ENCODE measurements around the gene MRPL30.
"Not testable (repeated sequence)": the region's sequence is repeated elsewhere in the genome, so short reads cannot be mapped to it uniquely, and the experiment has no call there.

The MRPL30 gene

DNA sequence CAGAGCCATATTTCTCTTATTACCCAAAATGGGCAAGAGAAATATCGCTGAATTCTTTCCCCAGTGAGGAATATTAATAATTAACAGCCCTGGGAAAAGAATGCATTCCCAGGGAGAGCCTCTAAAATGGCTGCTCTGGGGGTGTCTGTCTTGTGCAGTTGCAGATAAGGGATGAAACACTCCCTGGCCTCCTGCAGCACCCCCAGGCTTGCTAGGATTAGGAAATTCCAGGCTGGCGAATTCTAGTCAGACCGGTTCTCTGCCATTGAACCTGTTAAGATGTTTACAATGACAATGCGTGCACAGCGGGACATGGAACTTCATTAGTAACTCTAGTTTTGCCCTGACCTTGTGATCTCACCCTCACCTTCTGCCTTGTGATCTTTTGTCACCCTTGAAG lies 24.5 kb downstream of the MRPL30 start:
- Histone ChIP-seq H3K9ac (ENCODE audit: low read depth, low read length, poor library complexity, severe bottlenecking) (no peak overlapping the region), H3K9me2 (replicated peaks; ENCODE audit: low read depth, low read length) (no peaks in the 10 kb centered on the region), H2AFZ (ENCODE audit: low read length) (no peak overlapping the region), H4K20me1 (ENCODE audit: insufficient read depth, low read length, poor library complexity, severe bottlenecking) (no peaks in the 10 kb centered on the region), H3K36me3 (ENCODE audit: insufficient read depth, low read length) (no peaks in the 10 kb centered on the region), H3K9me3 (ENCODE audit: insufficient read depth, low read depth, low read length) (no peaks in the 10 kb centered on the region), H3K4me1 (ENCODE audit: insufficient read depth, low read length, poor library complexity, severe bottlenecking) (no peaks in the 10 kb centered on the region), H3K4me3 (ENCODE audit: low read length, poor library complexity, severe bottlenecking) (no peak overlapping the region), H3K27me3 (ENCODE audit: insufficient read depth, low read length, poor library complexity, severe bottlenecking) (no peaks in the 10 kb centered on the region), H3F3A (ENCODE audit: low read depth) (no peaks in the 10 kb centered on the region), H3K79me2 (ENCODE audit: insufficient read depth, low read length) (no peaks in the 10 kb centered on the region), H3K4me2 (ENCODE audit: low read depth, low read length, poor library complexity, severe bottlenecking) (no peak overlapping the region)
- TF ChIP-seq, protein P1, sequence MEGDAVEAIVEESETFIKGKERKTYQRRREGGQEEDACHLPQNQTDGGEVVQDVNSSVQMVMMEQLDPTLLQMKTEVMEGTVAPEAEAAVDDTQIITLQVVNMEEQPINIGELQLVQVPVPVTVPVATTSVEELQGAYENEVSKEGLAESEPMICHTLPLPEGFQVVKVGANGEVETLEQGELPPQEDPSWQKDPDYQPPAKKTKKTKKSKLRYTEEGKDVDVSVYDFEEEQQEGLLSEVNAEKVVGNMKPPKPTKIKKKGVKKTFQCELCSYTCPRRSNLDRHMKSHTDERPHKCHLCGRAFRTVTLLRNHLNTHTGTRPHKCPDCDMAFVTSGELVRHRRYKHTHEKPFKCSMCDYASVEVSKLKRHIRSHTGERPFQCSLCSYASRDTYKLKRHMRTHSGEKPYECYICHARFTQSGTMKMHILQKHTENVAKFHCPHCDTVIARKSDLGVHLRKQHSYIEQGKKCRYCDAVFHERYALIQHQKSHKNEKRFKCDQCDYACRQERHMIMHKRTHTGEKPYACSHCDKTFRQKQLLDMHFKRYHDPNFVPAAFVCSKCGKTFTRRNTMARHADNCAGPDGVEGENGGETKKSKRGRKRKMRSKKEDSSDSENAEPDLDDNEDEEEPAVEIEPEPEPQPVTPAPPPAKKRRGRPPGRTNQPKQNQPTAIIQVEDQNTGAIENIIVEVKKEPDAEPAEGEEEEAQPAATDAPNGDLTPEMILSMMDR (conservative IDR thresholded peaks at IDR 0.05; ENCODE audit: low read length), result no peak
- no peak for TF ChIP-seq EZH2phosphoT487 (IDR thresholded peaks at IDR 0.05; ENCODE audit: borderline replicate concordance)

DNA sequence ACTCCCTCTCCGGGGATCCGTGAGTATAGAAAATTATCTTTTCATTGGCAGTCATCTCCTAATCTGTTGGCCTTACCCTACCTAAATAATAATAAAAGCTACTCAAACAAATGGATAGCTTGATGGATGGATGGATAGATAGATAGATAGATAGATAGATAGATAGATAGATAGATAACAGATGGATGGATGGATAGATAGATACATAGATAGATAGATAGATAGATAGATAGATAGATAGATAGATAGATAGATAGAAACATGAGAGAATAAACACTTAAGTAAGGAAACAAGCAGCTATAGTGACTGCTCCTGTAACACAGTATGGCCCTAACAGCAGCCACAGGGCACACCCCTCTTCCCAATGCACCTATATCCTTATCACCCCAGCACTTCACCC lies 35.1 kb downstream of the MRPL30 start:
- Histone ChIP-seq H3K9me2 (replicated peaks; ENCODE audit: low read depth, low read length) (no peaks in the 10 kb centered on the region), H3K27me3 (ENCODE audit: insufficient read depth, low read length, poor library complexity, severe bottlenecking) (no peaks in the 10 kb centered on the region), H3K79me2 (ENCODE audit: insufficient read depth, low read length) (no peaks in the 10 kb centered on the region), H3K36me3 (ENCODE audit: insufficient read depth, low read length) (no peaks in the 10 kb centered on the region), H3K9me3 (ENCODE audit: insufficient read depth, low read depth, low read length) (no peaks in the 10 kb centered on the region), H4K20me1 (ENCODE audit: insufficient read depth, low read length, poor library complexity, severe bottlenecking) (no peaks in the 10 kb centered on the region), H3F3A (ENCODE audit: low read depth) (no peaks in the 10 kb centered on the region), H3K4me2 (ENCODE audit: low read depth, low read length, poor library complexity, severe bottlenecking) (no peak overlapping the region), H3K9ac (ENCODE audit: low read depth, low read length, poor library complexity, severe bottlenecking) (no peak overlapping the region), H3K4me1 (ENCODE audit: insufficient read depth, low read length, poor library complexity, severe bottlenecking) (peaks cover 6% of the 10 kb centered on the region), H3K4me3 (ENCODE audit: low read length, poor library complexity, severe bottlenecking) (no peak overlapping the region), H2AFZ (ENCODE audit: low read length) (no peak overlapping the region)
- TF ChIP-seq, protein P1 (conservative IDR thresholded peaks at IDR 0.05; ENCODE audit: low read length), result no peak
- TF ChIP-seq EZH2phosphoT487 (IDR thresholded peaks at IDR 0.05; ENCODE audit: borderline replicate concordance), result no peak

DNA sequence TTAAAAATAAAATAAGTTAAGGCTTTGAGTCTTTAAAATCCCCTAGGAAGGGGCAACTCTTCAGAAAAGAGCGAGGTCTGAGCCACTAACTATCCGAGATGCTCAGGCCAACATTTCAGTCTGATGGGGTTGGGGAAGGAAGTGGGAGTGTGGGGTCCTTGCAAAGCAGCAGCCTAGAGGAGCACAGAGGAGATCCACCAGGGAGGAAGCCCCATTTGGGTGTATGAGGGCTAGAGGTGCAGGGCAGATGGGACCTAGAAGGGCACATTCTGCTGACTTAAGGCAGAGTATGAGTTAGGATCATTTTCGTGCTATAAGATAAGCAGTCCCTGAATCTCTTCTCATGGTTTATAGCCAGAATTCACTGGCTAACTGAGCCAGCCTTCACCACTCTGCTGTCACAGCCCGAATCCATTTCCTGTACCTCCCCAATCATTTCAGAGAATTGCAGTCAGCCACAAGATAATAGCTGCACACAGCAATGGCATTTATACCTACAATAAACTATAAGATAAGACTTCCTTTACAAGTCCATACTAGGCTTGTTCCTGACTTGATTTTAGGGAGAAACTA lies 37.0 kb downstream of the MRPL30 start:
- Histone ChIP-seq H3K4me1 (ENCODE audit: insufficient read depth, low read length, poor library complexity, severe bottlenecking) (peaks cover 6% of the 10 kb centered on the region), H4K20me1 (ENCODE audit: insufficient read depth, low read length, poor library complexity, severe bottlenecking) (no peaks in the 10 kb centered on the region), H3K79me2 (ENCODE audit: insufficient read depth, low read length) (no peaks in the 10 kb centered on the region), H3F3A (ENCODE audit: low read depth) (no peaks in the 10 kb centered on the region), H3K36me3 (ENCODE audit: insufficient read depth, low read length) (no peaks in the 10 kb centered on the region), H3K9me2 (replicated peaks; ENCODE audit: low read depth, low read length) (no peaks in the 10 kb centered on the region), H3K9me3 (ENCODE audit: insufficient read depth, low read depth, low read length) (no peaks in the 10 kb centered on the region), H3K4me3 (ENCODE audit: low read length, poor library complexity, severe bottlenecking) (no peak overlapping the region), H3K9ac (ENCODE audit: low read depth, low read length, poor library complexity, severe bottlenecking) (no peak overlapping the region), H3K4me2 (ENCODE audit: low read depth, low read length, poor library complexity, severe bottlenecking) (no peak overlapping the region), H3K27me3 (ENCODE audit: insufficient read depth, low read length, poor library complexity, severe bottlenecking) (no peaks in the 10 kb centered on the region), H2AFZ (ENCODE audit: low read length) (no peak overlapping the region)
- no peak for TF ChIP-seq EZH2phosphoT487 (IDR thresholded peaks at IDR 0.05; ENCODE audit: borderline replicate concordance)
- TF ChIP-seq, protein P1 (conservative IDR thresholded peaks at IDR 0.05; ENCODE audit: low read length), result no peak

DNA sequence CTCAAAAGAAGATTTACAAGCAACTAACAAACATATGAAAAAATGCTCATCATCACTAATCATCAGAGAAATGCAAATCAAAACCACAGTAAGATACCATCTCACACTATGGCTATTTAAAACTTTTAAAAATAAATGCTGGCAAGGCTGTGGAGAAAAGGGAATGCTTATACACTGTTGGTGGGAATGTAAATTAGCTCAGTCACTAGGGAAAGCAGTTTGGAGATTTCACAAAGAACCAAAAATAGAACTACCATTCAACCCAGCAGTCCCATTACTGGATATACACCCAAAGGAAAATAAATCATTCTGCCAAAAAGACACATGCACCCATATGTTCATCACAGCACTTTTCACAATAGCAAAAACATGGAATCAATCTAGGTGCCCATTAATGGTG lies 52.2 kb downstream of the MRPL30 start:
- H3K4me1 ChIP-seq (ENCODE audit: insufficient read depth, low read length, poor library complexity, severe bottlenecking); H4K20me1 ChIP-seq (ENCODE audit: insufficient read depth, low read length, poor library complexity, severe bottlenecking); H3K9ac ChIP-seq (ENCODE audit: low read depth, low read length, poor library complexity, severe bottlenecking); H2AFZ ChIP-seq (ENCODE audit: low read length); H3K9me2 ChIP-seq (replicated peaks; ENCODE audit: low read depth, low read length); H3K4me2 ChIP-seq (ENCODE audit: low read depth, low read length, poor library complexity, severe bottlenecking); H3K9me3 ChIP-seq (ENCODE audit: insufficient read depth, low read depth, low read length); H3K36me3 ChIP-seq (ENCODE audit: insufficient read depth, low read length); H3K79me2 ChIP-seq (ENCODE audit: insufficient read depth, low read length); H3K4me3 ChIP-seq (ENCODE audit: low read length, poor library complexity, severe bottlenecking); H3F3A ChIP-seq (ENCODE audit: low read depth); H3K27me3 ChIP-seq (ENCODE audit: insufficient read depth, low read length, poor library complexity, severe bottlenecking): not testable (repeated sequence)

All from Loucy (cell line).